ENCODE results near the gene ACTR3C.

DNA sequence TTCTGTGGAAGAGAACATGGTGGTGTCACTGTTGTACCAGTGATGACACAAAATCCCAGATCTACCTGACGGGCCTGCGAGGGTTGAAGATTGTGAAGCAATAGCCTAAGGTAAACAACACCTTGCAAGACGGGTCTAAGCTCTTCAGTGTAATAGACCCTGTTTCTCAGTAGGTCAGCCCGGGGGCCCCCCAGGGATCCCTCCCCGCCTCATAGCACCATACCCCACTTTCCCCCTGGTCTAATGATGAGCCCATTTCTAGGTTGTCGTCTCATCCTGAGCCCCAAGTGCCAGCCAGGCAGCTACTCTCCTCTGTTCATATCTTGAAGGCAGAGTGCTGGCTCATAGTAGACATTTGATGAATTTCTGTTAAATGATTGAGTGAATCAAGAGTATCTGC, 2.6 kb upstream of the ACTR3C start:
- TF ChIP-seq CTCF (conservative IDR thresholded peaks at IDR 0.05 in 1 of 2, IDR thresholded peaks at IDR 0.05 in 1 of 2; ENCODE audit: low read depth in 1 of 2, low read length in 2 of 2) (no peak), EZH2 (IDR thresholded peaks at IDR 0.05; ENCODE audit: low read length, missing control alignments) (no peak)

Data from fibroblast of lung (primary cell).